PFSK-1 (cell line): ENCODE data around the gene OPA3.

Experiments
- FOXP2 ChIP-seq: optimal IDR thresholded peaks from 2 replicates; pipeline ENCODE3; 2011; ENCODE audit warnings: borderline replicate concordance, control low read depth, inconsistent platforms; ENCODE audit not compliant: insufficient read depth; ENCODE audit errors: extremely low read length, extremely low read depth
- POLR2AphosphoS5 ChIP-seq: IDR thresholded peaks from 2 replicates; pipeline ENCODE4 v1.6.1; 2012; ENCODE audit warnings: low read depth, mild to moderate bottlenecking, control low read depth, low read length, moderate library complexity
- REST ChIP-seq, 2 experiments: IDR thresholded peaks; 2 replicates each; pipeline versions ENCODE4 v1.6.1 to v1.8.0; 2011 to 2012; ENCODE audit warnings: low read depth in 2 of 2, low read length in 2 of 2, control low read depth in 1 of 2, inconsistent platforms in 1 of 2, mild to moderate bottlenecking in 1 of 2, moderate library complexity in 1 of 2; ENCODE audit not compliant: insufficient read depth in 1 of 2
- SIN3A ChIP-seq: IDR thresholded peaks from 2 replicates; pipeline ENCODE4 v1.6.1; 2012; ENCODE audit warnings: mild to moderate bottlenecking, low read length, moderate library complexity, borderline replicate concordance; ENCODE audit not compliant: insufficient read depth
- TAF1 ChIP-seq: IDR thresholded peaks from 2 replicates; pipeline ENCODE4 v1.6.1; 2012; ENCODE audit warnings: low read length, control low read depth, borderline replicate concordance; ENCODE audit not compliant: insufficient read depth

GRCh38 chr19:45630463-45630862 is 45.9 kb upstream of the OPA3 start:
- TF ChIP-seq REST (IDR thresholded peaks at IDR 0.05; ENCODE audit: insufficient read depth in 1 of 2, low read depth in 2 of 2, low read length in 2 of 2): no peak
- no peak for TF ChIP-seq TAF1
- no peak for TF ChIP-seq POLR2AphosphoS5
- TF ChIP-seq SIN3A: no peak
- no peak for TF ChIP-seq FOXP2
